OCI-LY1 (cell line): Measurements from ENCODE around the gene EVI2A.

Experiments used
- CTCF ChIP-seq: fragments of 200-600 bp; sonication (generic), shearing (Covaris generic); IDR thresholded peaks from 2 replicates; pipeline ENCODE4 v1.5.1; 2017; ENCODE audit warnings: mild to moderate bottlenecking, antibody characterized with exemption, low read length, moderate library complexity, mixed read lengths
- EZH2 ChIP-seq: fragments of 200-600 bp; sonication (generic), shearing (Covaris generic); IDR thresholded peaks from 2 replicates; pipeline ENCODE4 v1.8.0; 2017; ENCODE audit warnings: borderline replicate concordance, mixed run types, mild to moderate bottlenecking, antibody characterized with exemption, low read length, moderate library complexity, mixed read lengths

GRCh38 chr17:31314782-31315100 is 6.7 kb downstream of the EVI2A start:
- no peak for TF ChIP-seq CTCF
- TF ChIP-seq EZH2, result no peak
